Stimulated activated naive CD4-positive, alpha-beta T cell (primary cell): ENCODE results near the gene EXOSC7.
"Not testable (repeated sequence)": the region's sequence is repeated elsewhere in the genome, so short reads cannot be mapped to it uniquely, and the experiment has no call there.

Experiments used
- DNase-seq, 6 experiments: peaks; one replicate each; lab custom pipeline; 2025; lab: John Stamatoyannopoulos, UW

The EXOSC7 gene

GRCh38 chr3:44976002-44976815, at the start of gene EXOSC7, which contains the start of gene ZDHHC3:
TSS of gene EXOSC7 (plus strand) at chr3:44976244. CDS start at chr3:44976278, 34 bp downstream.
TSS of gene ZDHHC3 (minus strand) at chr3:44976174. CDS start at chr3:44959436, 16,738 bp downstream.
- DNase-seq, result peak; percentile 75 to 89 (median 86)

DNA sequence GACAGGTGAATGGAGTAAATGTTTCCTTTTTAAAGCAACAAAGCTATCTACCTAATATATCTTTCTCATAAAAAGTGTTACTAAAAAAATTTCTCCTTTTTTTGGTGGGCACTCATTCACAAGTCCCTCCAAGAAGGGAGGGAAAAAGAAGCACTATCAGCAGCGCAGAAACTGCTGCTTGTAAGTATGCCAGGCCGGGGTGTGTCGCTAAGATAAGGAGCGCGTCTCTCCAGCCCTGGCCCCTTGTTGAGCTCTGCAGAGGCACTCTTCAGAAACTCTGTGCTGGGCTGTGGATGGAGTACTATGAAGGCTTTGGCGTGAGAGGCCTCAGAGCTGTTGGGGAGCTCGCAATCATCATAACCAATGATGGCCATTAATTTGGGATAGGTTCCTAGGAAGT, 49.1 kb upstream of the EXOSC7 start:
- no peak for DNase-seq

DNA sequence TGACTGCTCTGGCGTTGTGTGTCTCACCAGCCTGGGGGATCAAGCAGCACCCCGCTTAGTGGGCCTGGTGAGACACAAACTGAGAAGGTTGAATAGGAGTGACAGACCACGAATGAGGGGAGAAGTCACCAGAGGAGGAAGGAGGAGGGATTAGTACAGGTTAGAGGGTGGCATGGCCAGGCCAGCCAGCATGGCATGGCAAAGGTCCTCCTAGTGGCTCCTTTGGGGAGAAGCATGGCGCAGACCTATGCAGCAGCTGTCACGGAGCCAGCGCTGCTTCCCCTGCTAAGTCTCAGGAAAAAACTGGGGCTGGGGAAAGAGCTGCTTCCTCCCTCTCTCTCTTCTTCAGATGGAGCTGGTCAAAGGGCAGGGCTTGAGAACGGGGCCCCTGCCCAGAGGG, 48.7 kb upstream of the EXOSC7 start:
- no peak for DNase-seq

- DNase-seq, result no peak
Observed at GRCh38 chr3:44929782-44930181, 46.3 kb upstream of the EXOSC7 start.

DNA sequence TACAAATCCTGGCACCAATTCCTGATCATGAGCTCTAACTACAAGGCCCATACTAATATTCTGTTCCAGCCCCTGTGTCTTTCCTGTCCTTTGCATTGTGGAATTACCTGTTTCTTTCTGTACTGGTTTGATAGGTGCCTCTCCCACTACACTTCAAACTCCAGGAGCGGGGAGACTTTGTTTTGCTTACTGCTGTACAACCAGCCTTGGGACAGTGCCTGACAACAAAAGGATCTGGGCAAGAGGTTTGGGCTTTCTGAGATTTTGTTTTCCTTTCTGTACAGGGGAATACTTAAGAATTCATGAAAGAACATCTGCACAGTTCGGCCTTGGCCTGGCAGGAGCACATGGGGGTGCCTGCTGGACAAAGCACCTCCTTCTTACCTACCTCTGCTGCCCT, 45.1 kb upstream of the EXOSC7 start:
- no peak for DNase-seq

DNA sequence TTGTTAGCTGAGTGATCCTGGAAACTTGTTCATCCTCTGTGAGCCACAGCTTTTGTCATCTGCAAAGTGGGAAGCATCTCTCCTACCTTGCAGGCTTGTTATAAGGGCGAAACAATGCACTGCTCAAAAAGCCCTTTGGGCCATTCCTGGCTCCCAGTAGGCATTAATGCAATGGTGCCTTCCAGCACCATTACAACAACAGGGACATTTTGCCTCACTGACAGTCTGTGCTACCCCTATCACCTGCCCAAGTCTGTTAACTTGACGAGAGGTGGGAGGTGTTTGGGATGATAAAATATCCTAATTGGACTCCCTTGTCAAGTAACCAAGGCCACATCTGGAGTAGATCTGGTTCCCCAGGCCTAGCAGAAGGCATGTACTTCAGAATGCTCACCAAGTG, 44.3 kb upstream of the EXOSC7 start:
- DNase-seq, result no peak

- DNase-seq, result no peak
Observed at GRCh38 chr3:44932271-44932670, 43.8 kb upstream of the EXOSC7 start.

DNA sequence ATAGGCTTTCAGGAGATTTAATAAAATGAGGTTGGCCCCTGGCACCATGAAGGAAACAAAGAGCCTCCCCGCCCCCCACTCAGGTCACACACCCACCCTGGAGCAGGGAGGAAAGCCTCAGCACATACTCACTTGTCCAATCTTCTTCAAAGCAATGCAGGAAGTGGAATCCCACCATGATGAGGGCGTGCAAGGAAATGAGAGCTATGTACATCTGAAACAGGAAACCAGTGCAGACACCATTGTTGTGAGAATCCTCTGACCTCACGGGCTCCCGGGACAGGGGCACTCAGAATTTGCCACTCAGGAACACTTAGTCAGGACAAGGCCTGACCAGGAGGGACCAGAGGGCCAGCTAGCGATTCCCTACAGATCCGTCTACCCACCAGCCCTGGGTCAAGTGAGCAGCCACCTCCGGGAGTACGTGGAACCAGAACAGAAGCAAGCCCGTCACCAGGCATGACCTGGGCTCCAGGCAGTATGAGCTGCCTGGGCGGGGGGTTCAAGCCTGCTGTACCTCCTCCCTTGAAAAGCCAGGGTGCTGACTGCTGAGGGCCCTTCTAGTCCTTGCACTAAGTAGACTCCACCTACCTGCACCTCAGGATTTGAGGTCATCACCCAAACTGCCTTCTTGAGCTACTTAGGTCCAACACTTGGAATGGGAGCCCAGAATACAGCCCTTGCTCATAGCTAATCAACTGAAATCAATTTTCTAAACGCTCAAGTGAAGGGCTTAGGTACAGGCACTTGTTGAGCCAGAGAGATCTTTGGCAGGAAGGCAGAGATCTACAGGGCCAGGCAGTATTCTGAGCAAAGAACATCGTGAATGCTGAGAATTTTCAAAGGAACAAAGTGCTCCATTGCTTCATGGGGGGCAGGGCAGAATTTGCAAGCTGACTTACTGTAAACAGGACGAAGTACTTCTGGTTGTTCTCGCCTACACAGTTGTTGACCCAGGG, 42.8 kb upstream of the EXOSC7 start:
- no peak for DNase-seq

- DNase-seq, result no peak
Observed at GRCh38 chr3:44939581-44940036, 36.4 kb upstream of the EXOSC7 start.

GRCh38 chr3:44942202-44942921, 33.7 kb upstream of the EXOSC7 start:
- no peak for DNase-seq

DNA sequence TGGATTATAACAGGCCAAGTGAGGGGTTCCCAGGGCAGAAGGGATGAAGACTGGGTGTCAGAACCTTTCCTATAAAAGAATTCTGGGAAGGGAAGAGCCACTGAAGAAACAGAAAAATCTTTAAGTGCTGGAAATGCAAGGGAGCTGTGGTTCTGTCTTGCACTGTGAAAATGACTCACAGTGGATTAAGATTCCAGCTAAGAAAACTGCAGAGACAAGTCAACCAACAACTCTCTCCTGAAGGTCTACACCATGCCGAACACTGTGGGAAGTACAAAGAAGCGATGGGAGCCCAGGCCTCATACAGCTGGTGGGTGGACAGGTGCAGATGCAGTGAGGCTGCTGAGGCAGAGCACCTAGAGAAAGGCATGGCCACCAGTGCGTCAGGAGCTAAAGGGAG, 27.8 kb upstream of the EXOSC7 start:
- no peak for DNase-seq

- DNase-seq, result not testable (repeated sequence)
Observed at GRCh38 chr3:44949770-44950169, 26.3 kb upstream of the EXOSC7 start.

GRCh38 chr3:44950275-44950734, 25.7 kb upstream of the EXOSC7 start:
- no peak for DNase-seq

- no peak for DNase-seq
Observed at GRCh38 chr3:44952689-44953088, 23.4 kb upstream of the EXOSC7 start.

GRCh38 chr3:44954304-44954703, 21.7 kb upstream of the EXOSC7 start:
- DNase-seq, result no peak

- DNase-seq, result no peak
Observed at GRCh38 chr3:44954962-44955361, 21.1 kb upstream of the EXOSC7 start.

DNA sequence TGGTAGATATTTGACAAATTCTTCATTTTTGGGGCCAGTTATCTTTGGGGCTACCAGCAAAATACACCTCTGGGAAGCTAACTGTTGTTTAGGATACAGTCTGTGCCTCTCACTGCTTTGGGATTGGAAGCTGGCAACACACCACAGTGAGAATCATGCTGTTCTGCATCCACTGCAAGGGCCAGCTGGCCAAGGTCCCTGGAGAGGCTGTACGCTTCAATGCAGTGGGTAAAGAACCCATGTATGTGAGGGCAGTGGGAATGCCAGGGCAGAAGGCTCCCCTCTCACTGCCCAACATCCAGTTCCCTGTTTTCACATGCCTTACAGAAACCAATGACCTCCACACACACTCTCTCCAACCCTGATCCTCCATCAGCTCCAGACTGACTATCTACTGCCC, 20.1 kb upstream of the EXOSC7 start:
- no peak for DNase-seq

- DNase-seq, result no peak
Observed at GRCh38 chr3:44957986-44958385, 18.1 kb upstream of the EXOSC7 start.

GRCh38 chr3:44958386-44958785, 17.7 kb upstream of the EXOSC7 start:
- no peak for DNase-seq

DNA sequence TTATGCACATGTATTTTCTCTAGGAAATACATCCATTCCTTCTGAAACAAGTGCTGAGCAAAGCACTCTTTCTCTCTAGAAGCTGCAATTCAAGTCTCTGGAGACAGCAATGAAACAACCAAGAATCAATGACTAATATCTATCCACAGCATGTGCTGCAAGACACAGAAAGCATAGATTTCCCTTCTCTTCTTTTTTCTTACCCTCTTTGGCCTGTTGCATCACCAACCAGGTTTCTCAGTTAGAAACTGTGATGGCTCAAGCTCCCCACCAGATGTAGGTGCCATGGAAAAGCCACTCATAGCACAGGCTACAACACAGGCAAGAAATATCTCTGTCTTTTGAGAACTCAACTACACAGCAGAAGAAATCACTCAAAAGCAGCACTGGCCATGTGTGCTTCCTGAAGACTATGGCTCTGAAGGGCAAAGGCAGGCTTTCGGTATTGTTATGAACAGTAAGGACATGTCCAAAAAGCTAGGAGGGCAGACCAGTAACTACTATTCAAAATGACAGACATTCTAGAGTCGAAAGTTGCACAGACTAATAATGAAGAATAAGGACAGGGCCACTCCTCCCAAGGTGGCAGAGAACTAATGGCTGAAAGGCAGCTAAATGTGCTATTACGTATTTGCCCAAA, 15.5 kb upstream of the EXOSC7 start:
- no peak for DNase-seq

GRCh38 chr3:44961888-44962287, 14.2 kb upstream of the EXOSC7 start:
- no peak for DNase-seq
